ENCODE measurements around the gene RAB8B. TPM values are rescaled to one million over a fixed set of nuclear protein-coding genes. Genes with fewer than 3 reads are reported as not detected.

RAB8B gene
- polyA plus RNA-seq, 1 donor from 2014 or later = 87.1 TPM

GRCh38 chr15:63221346-63221745, 31.9 kb downstream of the RAB8B start:
- no peaks in the 10 kb centered on the region for H3K9me2 ChIP-seq (ENCODE audit: insufficient read depth, low read length)
- no peaks in the 10 kb centered on the region for H3K36me3 ChIP-seq (ENCODE audit: insufficient read depth, low read length)
- no peak overlapping the region for H3K27ac ChIP-seq (ENCODE audit: low read length)
- H2AFZ ChIP-seq (ENCODE audit: low read depth, low read length) = no peak overlapping the region
- no peak overlapping the region for H3K4me3 ChIP-seq (ENCODE audit: low read length)
- H3F3A ChIP-seq (ENCODE audit: insufficient read depth, low read length, poor library complexity, severe bottlenecking) = no peaks in the 10 kb centered on the region
- no peak overlapping the region for H3K4me2 ChIP-seq (ENCODE audit: low read length)
- peaks cover 46% of the 10 kb centered on the region for H3K79me2 ChIP-seq (replicated peaks; ENCODE audit: insufficient read depth, low read length)
- H3K9me3 ChIP-seq (ENCODE audit: low read length) = no peaks in the 10 kb centered on the region
- no peak overlapping the region for H3K9ac ChIP-seq (ENCODE audit: low read length)
- TF ChIP-seq REST (IDR thresholded peaks at IDR 0.05; ENCODE audit: borderline replicate concordance) (no peak), TAF1 (IDR thresholded peaks at IDR 0.05; ENCODE audit: low read depth) (no peak), POLR2AphosphoS5 (IDR thresholded peaks at IDR 0.05) (no peak), RAD21 (conservative IDR thresholded peaks at IDR 0.05) (no peak), EZH2 (IDR thresholded peaks at IDR 0.05; ENCODE audit: borderline replicate concordance, insufficient read depth, low read length, poor library complexity, severe bottlenecking) (no peak), EP300 (conservative IDR thresholded peaks at IDR 0.05; ENCODE audit: poor library complexity, severe bottlenecking) (no peak), SMC3 (conservative IDR thresholded peaks at IDR 0.05; ENCODE audit: poor library complexity) (no peak), MXI1 (conservative IDR thresholded peaks at IDR 0.05; ENCODE audit: poor library complexity, severe bottlenecking) (no peak), CTCF (IDR thresholded peaks at IDR 0.05; ENCODE audit: poor library complexity, severe bottlenecking) (no peak)
- no peaks in the 10 kb centered on the region for H3K27me3 ChIP-seq (ENCODE audit: insufficient read depth, low read depth, low read length)
- no peaks in the 10 kb centered on the region for H4K20me1 ChIP-seq (ENCODE audit: insufficient read depth)

- H3K27ac ChIP-seq (ENCODE audit: low read length) = no peak overlapping the region
- H3F3A ChIP-seq (ENCODE audit: insufficient read depth, low read length, poor library complexity, severe bottlenecking) = no peaks in the 10 kb centered on the region
- no peak overlapping the region for H2AFZ ChIP-seq (ENCODE audit: low read depth, low read length)
- no peaks in the 10 kb centered on the region for H3K9me2 ChIP-seq (ENCODE audit: insufficient read depth, low read length)
- no peaks in the 10 kb centered on the region for H3K9me3 ChIP-seq (ENCODE audit: low read length)
- TF ChIP-seq TAF1 (IDR thresholded peaks at IDR 0.05; ENCODE audit: low read depth) = no peak
- TF ChIP-seq SMC3 (conservative IDR thresholded peaks at IDR 0.05; ENCODE audit: poor library complexity) = no peak
- no peak for TF ChIP-seq EZH2 (IDR thresholded peaks at IDR 0.05; ENCODE audit: borderline replicate concordance, insufficient read depth, low read length, poor library complexity, severe bottlenecking)
- TF ChIP-seq MXI1 (conservative IDR thresholded peaks at IDR 0.05; ENCODE audit: poor library complexity, severe bottlenecking) = no peak
- no peak for TF ChIP-seq REST (IDR thresholded peaks at IDR 0.05; ENCODE audit: borderline replicate concordance)
- no peak for TF ChIP-seq POLR2AphosphoS5 (IDR thresholded peaks at IDR 0.05)
- no peak for TF ChIP-seq EP300 (conservative IDR thresholded peaks at IDR 0.05; ENCODE audit: poor library complexity, severe bottlenecking)
- TF ChIP-seq CTCF (IDR thresholded peaks at IDR 0.05; ENCODE audit: poor library complexity, severe bottlenecking) = no peak
- no peak for TF ChIP-seq RAD21 (conservative IDR thresholded peaks at IDR 0.05)
- H3K4me2 ChIP-seq (ENCODE audit: low read length) = no peak overlapping the region
- no peaks in the 10 kb centered on the region for H3K36me3 ChIP-seq (ENCODE audit: insufficient read depth, low read length)
- no peaks in the 10 kb centered on the region for H3K27me3 ChIP-seq (ENCODE audit: insufficient read depth, low read depth, low read length)
- H4K20me1 ChIP-seq (ENCODE audit: insufficient read depth) = no peaks in the 10 kb centered on the region
- no peak overlapping the region for H3K4me3 ChIP-seq (ENCODE audit: low read length)
- H3K9ac ChIP-seq (ENCODE audit: low read length) = no peak overlapping the region
- H3K79me2 ChIP-seq (replicated peaks; ENCODE audit: insufficient read depth, low read length) = peaks cover 50% of the 10 kb centered on the region
Observed at GRCh38 chr15:63223463-63223862, 34.1 kb downstream of the RAB8B start.

Measured in neural cell (in vitro differentiated cells).